ENCODE data around the gene CD47. TPM values are rescaled to one million over a fixed set of nuclear protein-coding genes. Genes with fewer than 3 reads are reported as not detected.

The CD47 gene
- total and polyA plus RNA-seq, 2 donors (not counting 1 experiment from before 2014, with no cell fraction given) = 86.4 to 259 TPM

DNA sequence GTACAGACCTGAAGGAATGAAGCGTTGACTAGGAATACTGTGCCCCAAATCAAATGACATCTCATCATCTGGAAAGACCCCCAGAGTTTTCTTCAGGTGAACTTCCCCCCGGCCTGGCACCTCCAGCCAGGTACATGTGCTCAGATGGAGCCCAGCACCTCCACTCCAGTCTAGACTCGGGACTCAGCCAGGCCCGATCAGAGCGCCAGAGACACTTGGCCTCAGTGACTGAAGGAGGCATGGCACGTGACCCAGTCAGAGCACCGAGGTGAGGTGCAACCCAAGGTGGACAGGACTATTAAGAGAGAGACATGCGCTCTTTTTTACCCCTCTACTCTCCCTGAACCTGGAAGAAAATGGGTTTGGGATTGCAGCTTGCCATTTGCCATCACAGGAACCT, 48.5 kb downstream of the CD47 start:
- Histone ChIP-seq H3K79me2 (ENCODE audit: control insufficient read depth, insufficient read depth, low read length) (no peaks in the 10 kb centered on the region), H3K9me3 (ENCODE audit: control extremely low read depth in 1 of 3, control insufficient read depth in 2 of 3, insufficient read depth in 1 of 3, low read length in 2 of 3) (no peaks in the 10 kb centered on the region), H3K27me3 (replicated peaks in 1 of 4; ENCODE audit: control extremely low read depth in 1 of 4, control insufficient read depth in 3 of 4, insufficient read depth in 4 of 4, low read length in 3 of 4) (no peaks in the 10 kb centered on the region), H3K27ac (ENCODE audit: low read length in 2 of 2) (peak overlapping the region in 1 of 2 donors; percentile 40), H3K9ac (ENCODE audit: low read length) (no peak overlapping the region), H3K4me1 (ENCODE audit: control insufficient read depth in 2 of 2, insufficient read depth in 2 of 2, low read length in 2 of 2) (peaks cover 1 to 2% of the 10 kb centered on the region in 2 donors), H2AFZ (ENCODE audit: insufficient read depth, low read depth, low read length, poor library complexity, severe bottlenecking) (no peak overlapping the region), H4K20me1 (ENCODE audit: control insufficient read depth, insufficient read depth, low read length, poor library complexity, severe bottlenecking) (no peaks in the 10 kb centered on the region), H3K4me3 (ENCODE audit: control extremely low read depth in 1 of 5, extremely low read depth in 1 of 5, insufficient read depth in 1 of 5, low read depth in 2 of 5, low read length in 4 of 5) (no peak overlapping the region), H3K36me3 (replicated peaks in 1 of 2; ENCODE audit: control extremely low read depth in 1 of 2, control insufficient read depth in 1 of 2, extremely low read depth in 1 of 2, insufficient read depth in 2 of 2, low read length in 1 of 2) (peaks cover 4 to 69% of the 10 kb centered on the region in 2 experiments), H3K4me2 (replicated peaks; ENCODE audit: low read depth, low read length, poor library complexity, severe bottlenecking) (no peak overlapping the region)
- Mint-ChIP-seq H3K4me1 (peaks cover 17% of the 10 kb centered on the region), H3K9me3 (ENCODE audit: insufficient read depth) (no peaks in the 10 kb centered on the region), H3K4me3 (no peak overlapping the region), H3K27me3 (no peaks in the 10 kb centered on the region), H3K27ac (no peak overlapping the region)
- intact Hi-C loops (cut with micrococcal nuclease) = loop anchor here (5.0 kb wide), 1 partner anchor 35 kb away; no protein-coding TSS in a partner anchor
- no peak for DNase-seq
- 100% methylated on average over 3 of the region's 8 CpGs for WGBS (ENCODE audit: insufficient coverage)
- no peak for ATAC-seq (ENCODE audit: low read depth)
- POLR2A ChIA-PET = no interaction called here
- CTCF ChIA-PET = interaction anchor here (2.9 kb wide), 1 partner anchor 114 kb away, joined by 6 read pairs; no protein-coding TSS in a partner anchor
- TF ChIP-seq, protein P1, sequence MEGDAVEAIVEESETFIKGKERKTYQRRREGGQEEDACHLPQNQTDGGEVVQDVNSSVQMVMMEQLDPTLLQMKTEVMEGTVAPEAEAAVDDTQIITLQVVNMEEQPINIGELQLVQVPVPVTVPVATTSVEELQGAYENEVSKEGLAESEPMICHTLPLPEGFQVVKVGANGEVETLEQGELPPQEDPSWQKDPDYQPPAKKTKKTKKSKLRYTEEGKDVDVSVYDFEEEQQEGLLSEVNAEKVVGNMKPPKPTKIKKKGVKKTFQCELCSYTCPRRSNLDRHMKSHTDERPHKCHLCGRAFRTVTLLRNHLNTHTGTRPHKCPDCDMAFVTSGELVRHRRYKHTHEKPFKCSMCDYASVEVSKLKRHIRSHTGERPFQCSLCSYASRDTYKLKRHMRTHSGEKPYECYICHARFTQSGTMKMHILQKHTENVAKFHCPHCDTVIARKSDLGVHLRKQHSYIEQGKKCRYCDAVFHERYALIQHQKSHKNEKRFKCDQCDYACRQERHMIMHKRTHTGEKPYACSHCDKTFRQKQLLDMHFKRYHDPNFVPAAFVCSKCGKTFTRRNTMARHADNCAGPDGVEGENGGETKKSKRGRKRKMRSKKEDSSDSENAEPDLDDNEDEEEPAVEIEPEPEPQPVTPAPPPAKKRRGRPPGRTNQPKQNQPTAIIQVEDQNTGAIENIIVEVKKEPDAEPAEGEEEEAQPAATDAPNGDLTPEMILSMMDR (IDR thresholded peaks at IDR 0.05) = no peak
- no peak for TF ChIP-seq EZH2 (IDR thresholded peaks at IDR 0.05; ENCODE audit: borderline replicate concordance, insufficient read depth, low read depth, low read length, poor library complexity, severe bottlenecking)

DNA sequence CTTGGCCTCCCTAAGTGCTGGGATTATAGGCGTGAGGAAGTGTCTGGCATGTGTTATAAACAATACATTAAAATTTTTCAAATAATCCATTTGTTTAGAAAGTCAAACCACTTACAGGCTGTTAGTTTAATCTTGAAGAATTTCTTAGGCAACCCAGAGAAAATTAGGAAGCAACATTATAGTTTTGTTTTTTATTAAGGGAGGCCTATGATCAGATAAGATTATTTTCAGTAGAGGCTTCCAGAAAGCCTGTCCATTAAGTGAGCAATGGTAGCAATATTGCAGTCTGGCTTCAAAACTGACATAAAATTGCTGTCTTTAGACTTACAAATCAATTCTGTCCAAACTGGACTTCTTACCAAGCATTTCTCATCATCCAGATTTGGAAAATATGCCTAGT, 49.6 kb downstream of the CD47 start:
- H3K4me1 ChIP-seq (ENCODE audit: control insufficient read depth in 2 of 2, insufficient read depth in 2 of 2, low read length in 2 of 2) = peaks cover 12% of the 10 kb centered on the region in 2 donors
- peak overlapping the region in 1 of 2 donors; percentile 52 for H3K27ac ChIP-seq (ENCODE audit: low read length in 2 of 2)
- DNase-seq = no peak
- no peaks in the 10 kb centered on the region for H3K9me3 ChIP-seq (ENCODE audit: control extremely low read depth in 1 of 3, control insufficient read depth in 2 of 3, insufficient read depth in 1 of 3, low read length in 2 of 3)
- H3K79me2 ChIP-seq (ENCODE audit: control insufficient read depth, insufficient read depth, low read length) = no peaks in the 10 kb centered on the region
- intact Hi-C loops (cut with micrococcal nuclease) = loop anchor here (5.0 kb wide), 1 partner anchor 36 kb away; no protein-coding TSS in a partner anchor
- H3K27ac Mint-ChIP-seq = no peak overlapping the region
- H3K4me3 ChIP-seq (ENCODE audit: control extremely low read depth in 1 of 5, extremely low read depth in 1 of 5, insufficient read depth in 1 of 5, low read depth in 2 of 5, low read length in 4 of 5) = no peak overlapping the region
- H3K4me3 Mint-ChIP-seq = no peak overlapping the region
- no peak overlapping the region for H3K4me2 ChIP-seq (replicated peaks; ENCODE audit: low read depth, low read length, poor library complexity, severe bottlenecking)
- peaks cover 27% of the 10 kb centered on the region for H3K4me1 Mint-ChIP-seq
- WGBS (ENCODE audit: insufficient coverage) = no CpG with 5 or more reads among the region's 1 CpG
- POLR2A ChIA-PET = no interaction called here
- no peaks in the 10 kb centered on the region for H3K9me3 Mint-ChIP-seq (ENCODE audit: insufficient read depth)
- peaks cover under 1 to 59% of the 10 kb centered on the region in 2 experiments for H3K36me3 ChIP-seq (replicated peaks in 1 of 2; ENCODE audit: control extremely low read depth in 1 of 2, control insufficient read depth in 1 of 2, extremely low read depth in 1 of 2, insufficient read depth in 2 of 2, low read length in 1 of 2)
- TF ChIP-seq EZH2 (IDR thresholded peaks at IDR 0.05; ENCODE audit: borderline replicate concordance, insufficient read depth, low read depth, low read length, poor library complexity, severe bottlenecking) = no peak
- TF ChIP-seq, protein P1 (IDR thresholded peaks at IDR 0.05) = no peak
- no peak for ATAC-seq (ENCODE audit: low read depth)
- H3K27me3 Mint-ChIP-seq = no peaks in the 10 kb centered on the region
- no peaks in the 10 kb centered on the region for H4K20me1 ChIP-seq (ENCODE audit: control insufficient read depth, insufficient read depth, low read length, poor library complexity, severe bottlenecking)
- no peak overlapping the region for H2AFZ ChIP-seq (ENCODE audit: insufficient read depth, low read depth, low read length, poor library complexity, severe bottlenecking)
- CTCF ChIA-PET = interaction anchor here (1.2 to 2.9 kb wide), 2 partner anchors 101 to 113 kb away, joined by 3 to 6 read pairs; no protein-coding TSS in a partner anchor
- no peak overlapping the region for H3K9ac ChIP-seq (ENCODE audit: low read length)
- H3K27me3 ChIP-seq (replicated peaks in 1 of 4; ENCODE audit: control extremely low read depth in 1 of 4, control insufficient read depth in 3 of 4, insufficient read depth in 4 of 4, low read length in 3 of 4) = no peaks in the 10 kb centered on the region
